HFFc6 (cell line): ENCODE data around the gene BTD. TPM values are rescaled to one million over a fixed set of nuclear protein-coding genes. Genes with fewer than 3 reads are reported as not detected.
A peak's percentile ranks its signal among the peaks of the same experiment; 100 is the strongest.

Experiments used
- DNase-seq: peaks from one replicate; pipeline ENCODE4 v3.0.0-alpha.2; 2018
- H3K27ac Mint-ChIP-seq: 2 replicates; pipeline ENCODE4 v1.8.0; 2020; ENCODE audit warnings: mild to moderate bottlenecking, mixed read lengths
- H3K27me3 Mint-ChIP-seq: 2 replicates; pipeline ENCODE4 v1.8.0; 2021; ENCODE audit warnings: mild to moderate bottlenecking, moderate library complexity, mixed read lengths; ENCODE audit not compliant: insufficient read depth
- H3K36me3 Mint-ChIP-seq: 2 replicates; pipeline ENCODE4 v1.8.0; 2021; ENCODE audit warnings: low read depth, mixed read lengths
- H3K4me1 Mint-ChIP-seq: 2 replicates; pipeline ENCODE4 v1.8.0; 2020; ENCODE audit warnings: low read depth, mixed read lengths
- H3K4me3 Mint-ChIP-seq: 2 replicates; pipeline ENCODE4 v1.8.0; 2020; ENCODE audit warnings: mild to moderate bottlenecking, moderate library complexity, mixed read lengths
- H3K9me3 Mint-ChIP-seq: 2 replicates; pipeline ENCODE4 v1.8.0; 2020; ENCODE audit warnings: mild to moderate bottlenecking, mixed read lengths
- CTCF ChIP-seq: fragments of 200-600 bp; sonication (generic); IDR thresholded peaks from 2 replicates; pipeline ENCODE4 v1.5.0; 2021; ENCODE audit warnings: antibody characterized with exemption, mild to moderate bottlenecking
- total RNA-seq, 6 experiments: library from RNA; stranded (reverse); fragmentation: NEBNext Ultra II Directional; extraction: Animal tissue kit (Norgen Biotek cat#: 25700); gene quantifications; 2 replicates in 1 of 6; 3 replicates in 5 of 6; pipeline ENCODE4 v1.2.3, GENCODE V29; 2021

The BTD gene
- total RNA-seq, 6 experiments from 2014 or later: 13.9 to 22.7 (median 17.2) TPM

DNA sequence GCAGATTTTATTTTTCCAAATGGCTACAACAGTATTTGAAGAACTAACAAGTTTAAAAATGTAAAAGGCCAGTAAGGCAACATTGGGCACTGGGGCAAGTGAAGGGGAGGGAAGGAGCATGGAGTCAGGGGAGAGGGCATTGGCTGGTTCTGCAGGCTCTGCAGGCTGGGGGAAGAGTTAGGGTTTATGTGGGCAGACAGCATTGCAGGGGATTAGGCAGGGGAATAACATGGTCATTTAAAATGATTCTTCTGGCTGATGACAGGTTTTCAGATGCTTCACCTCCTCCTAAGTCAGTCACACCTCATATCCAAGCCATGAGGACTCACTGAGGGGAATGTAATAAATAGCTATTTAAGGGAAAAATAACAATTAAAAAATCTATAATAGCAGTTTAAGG lies 52.6 kb downstream of the BTD start:
- H3K27me3 Mint-ChIP-seq: no peaks in the 10 kb centered on the region
- H3K36me3 Mint-ChIP-seq: peaks cover 42% of the 10 kb centered on the region
- peaks cover 39% of the 10 kb centered on the region for H3K9me3 Mint-ChIP-seq
- no peak overlapping the region for H3K4me3 Mint-ChIP-seq
- H3K4me1 Mint-ChIP-seq: peaks cover 29% of the 10 kb centered on the region
- DNase-seq: no peak
- no peak for TF ChIP-seq CTCF
- peak overlapping the region; percentile 8; the same call in 1 of the 2 replicates for H3K27ac Mint-ChIP-seq

DNA sequence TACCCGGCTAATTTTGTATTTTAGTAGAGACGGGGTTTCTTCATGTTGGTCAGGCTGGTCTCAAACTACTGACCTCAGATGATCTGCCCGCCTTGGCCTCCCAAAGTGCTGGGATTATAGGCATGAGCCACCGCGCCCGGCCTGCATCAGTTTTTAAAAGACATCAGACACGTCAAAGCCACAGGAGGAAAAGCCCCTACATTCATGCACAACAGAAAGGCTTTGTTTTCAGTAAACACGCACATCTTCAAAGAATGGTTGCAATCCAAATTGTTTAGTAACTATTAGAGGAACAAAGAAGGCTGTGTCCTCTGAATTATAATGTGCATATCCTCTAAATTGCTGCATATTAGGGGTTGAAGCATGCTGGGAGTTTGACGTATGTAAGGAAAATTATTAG lies 53.3 kb downstream of the BTD start:
- no peak for TF ChIP-seq CTCF
- peaks cover 27% of the 10 kb centered on the region for H3K4me1 Mint-ChIP-seq
- no peak overlapping the region for H3K27ac Mint-ChIP-seq
- H3K36me3 Mint-ChIP-seq: peaks cover 36% of the 10 kb centered on the region
- DNase-seq: no peak
- no peaks in the 10 kb centered on the region for H3K27me3 Mint-ChIP-seq
- H3K4me3 Mint-ChIP-seq: no peak overlapping the region
- peaks cover 39% of the 10 kb centered on the region for H3K9me3 Mint-ChIP-seq

DNA sequence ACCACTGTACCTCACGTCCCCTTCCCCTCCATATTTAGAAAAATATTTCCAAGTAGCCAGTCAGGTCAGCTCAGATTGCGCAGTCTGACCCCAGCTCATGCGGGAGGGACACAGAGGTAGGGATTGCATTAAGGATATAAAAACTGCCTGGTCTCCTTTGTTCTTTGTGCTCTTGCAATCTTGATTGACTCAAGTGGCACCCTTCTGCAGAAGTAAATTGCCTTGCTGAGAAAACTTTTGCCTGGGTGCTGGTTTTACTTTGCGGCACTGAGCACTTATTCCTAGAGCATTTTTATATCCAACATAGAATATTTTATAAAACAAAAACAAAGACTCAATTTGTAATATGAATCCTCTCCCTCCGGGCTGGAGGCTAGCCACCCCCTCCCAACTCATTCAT lies 54.8 kb downstream of the BTD start:
- peaks cover 1% of the 10 kb centered on the region; the same call in 1 of the 2 replicates for H3K27me3 Mint-ChIP-seq
- H3K9me3 Mint-ChIP-seq: peaks cover 39% of the 10 kb centered on the region
- H3K4me1 Mint-ChIP-seq: peaks cover 39% of the 10 kb centered on the region
- H3K4me3 Mint-ChIP-seq: no peak overlapping the region
- no peak for TF ChIP-seq CTCF
- H3K27ac Mint-ChIP-seq: no peak overlapping the region
- DNase-seq: no peak
- peaks cover 31% of the 10 kb centered on the region for H3K36me3 Mint-ChIP-seq

DNA sequence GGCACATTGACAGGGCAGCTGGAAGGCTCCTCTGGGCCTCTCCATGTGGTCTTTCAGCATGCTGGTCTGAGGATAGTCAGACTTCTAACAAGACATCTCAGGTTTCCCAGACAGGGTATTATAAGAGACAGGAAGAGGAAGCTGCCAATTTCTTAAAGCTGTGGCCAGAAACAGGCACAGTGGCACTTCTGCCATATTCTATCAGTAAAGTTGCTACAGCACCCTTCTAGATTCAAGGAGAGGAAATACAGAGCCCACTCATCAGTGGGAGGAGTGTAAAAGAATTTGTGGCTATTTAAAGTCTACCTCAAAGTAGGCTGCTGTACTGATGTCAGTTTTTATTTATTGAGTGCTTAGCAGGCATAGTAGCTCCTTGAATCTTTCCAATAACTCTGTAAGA lies 55.5 kb downstream of the BTD start:
- Mint-ChIP-seq H3K4me1 (peaks cover 45% of the 10 kb centered on the region), H3K4me3 (no peak overlapping the region), H3K27me3 (peaks cover 4% of the 10 kb centered on the region; the same call in 1 of the 2 replicates), H3K9me3 (peaks cover 39% of the 10 kb centered on the region), H3K36me3 (peaks cover 36% of the 10 kb centered on the region), H3K27ac (no peak overlapping the region)
- TF ChIP-seq CTCF: no peak
- no peak for DNase-seq

DNA sequence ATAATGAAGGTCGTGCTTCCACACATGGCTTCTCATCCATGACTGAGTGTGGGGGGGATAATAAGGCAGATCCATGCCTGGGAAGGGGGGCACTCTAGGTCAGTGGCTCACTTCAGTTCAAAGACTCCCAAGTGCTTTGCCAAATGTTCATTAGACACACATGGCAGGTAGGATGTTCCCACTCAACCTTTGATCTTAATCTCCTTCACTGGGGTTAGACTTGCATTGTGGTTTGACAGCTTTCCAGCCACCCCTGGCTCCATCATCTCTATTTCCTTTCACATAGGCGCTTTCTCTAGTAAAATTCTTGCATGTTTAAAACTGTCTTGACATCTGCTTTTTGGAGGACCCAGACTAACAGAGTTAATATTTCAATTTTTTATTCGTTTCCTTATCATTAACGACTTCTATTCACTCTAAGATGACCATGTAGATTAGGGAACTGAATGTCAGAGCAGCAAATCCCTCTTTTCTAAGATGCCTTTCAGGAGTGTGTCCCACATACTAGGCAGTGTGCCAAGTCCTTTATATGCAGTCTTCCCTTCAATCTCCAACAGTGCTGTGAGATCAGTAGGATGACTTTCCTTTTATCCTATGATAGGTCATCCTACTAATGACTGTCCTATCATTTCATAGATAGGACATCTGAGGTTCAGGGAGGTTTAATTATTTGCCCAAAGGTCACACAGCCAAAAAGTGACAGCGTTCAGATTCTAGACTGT lies 57.9 kb downstream of the BTD start:
- peak; percentile 20 for DNase-seq
- H3K27me3 Mint-ChIP-seq: peaks cover 6% of the 10 kb centered on the region; the same call in 1 of the 2 replicates
- H3K4me3 Mint-ChIP-seq: no peak overlapping the region
- H3K9me3 Mint-ChIP-seq: peaks cover 43% of the 10 kb centered on the region
- H3K27ac Mint-ChIP-seq: no peak overlapping the region
- peaks cover 49% of the 10 kb centered on the region for H3K36me3 Mint-ChIP-seq
- H3K4me1 Mint-ChIP-seq: peaks cover 24% of the 10 kb centered on the region
- no peak for TF ChIP-seq CTCF
